ENCODE measurements around the gene KIF20B. TPM values are rescaled to one million over a fixed set of nuclear protein-coding genes. Genes with fewer than 3 reads are reported as not detected.

KIF20B gene
- total RNA-seq, 1 experiment from 2014 or later: 59.1 TPM

- Histone ChIP-seq H2BK12ac (ENCODE audit: insufficient read length, low read depth, low read length) (no peak overlapping the region), H3K14ac (ENCODE audit: insufficient read depth, low read length) (no peak overlapping the region), H4K8ac (replicated peaks; ENCODE audit: insufficient read length, low read depth, low read length) (no peak overlapping the region), H3K18ac (ENCODE audit: insufficient read length, low read depth, low read length) (no peak overlapping the region), H2AFZ (ENCODE audit: low read length) (no peak overlapping the region), H3K79me2 (ENCODE audit: insufficient read depth, low read length) (no peaks in the 10 kb centered on the region), H3K9me3 (ENCODE audit: control insufficient read depth, low read depth, low read length) (no peaks in the 10 kb centered on the region), H3K56ac (ENCODE audit: insufficient read length, low read depth, low read length) (no peak overlapping the region), H3K27ac (ENCODE audit: insufficient read length, low read depth, low read length) (no peak overlapping the region), H3K79me1 (ENCODE audit: insufficient read depth, low read depth, low read length, poor library complexity, severe bottlenecking) (no peaks in the 10 kb centered on the region), H3K23ac (ENCODE audit: insufficient read length, low read depth, low read length) (no peak overlapping the region), H2AK5ac (ENCODE audit: insufficient read length, low read length) (no peak overlapping the region), H3T11ph (ENCODE audit: low read length) (no peak overlapping the region), H3K4me2 (ENCODE audit: insufficient read depth, insufficient read length, low read length) (no peak overlapping the region), H2BK120ac (ENCODE audit: low read depth, low read length, poor library complexity, severe bottlenecking) (no peak overlapping the region), H3K4ac (ENCODE audit: low read depth, low read length) (no peak overlapping the region), H3K27me3 (ENCODE audit: insufficient read depth, low read length) (no peaks in the 10 kb centered on the region), H2BK5ac (ENCODE audit: insufficient read length, low read length) (no peak overlapping the region), H4K91ac (ENCODE audit: insufficient read length, low read depth, low read length) (no peak overlapping the region), H3K23me2 (ENCODE audit: insufficient read length, low read depth, low read length, poor library complexity, severe bottlenecking) (no peaks in the 10 kb centered on the region), H3K9ac (ENCODE audit: extremely low read depth, insufficient read length, low read length) (no peak overlapping the region), H2BK20ac (ENCODE audit: low read depth, low read length, poor library complexity, severe bottlenecking) (no peak overlapping the region), H3K4me1 (ENCODE audit: insufficient read depth, low read length) (no peaks in the 10 kb centered on the region), H2BK15ac (ENCODE audit: low read depth, low read length) (no peak overlapping the region), H4K20me1 (ENCODE audit: control insufficient read depth, insufficient read depth, insufficient read length) (no peaks in the 10 kb centered on the region), H4K5ac (ENCODE audit: insufficient read length, low read depth, low read length) (no peak overlapping the region)
- Mint-ChIP-seq H3K27ac (no peak overlapping the region), H3K36me3 (ENCODE audit: insufficient read depth in 1 of 3, low read depth in 3 of 3) (peaks cover 33 to 71% (median 64%) of the 10 kb centered on the region in 3 experiments), H3K9me3 (peaks cover 0 to 2% of the 10 kb centered on the region in 2 experiments; a peak in 1 of 5 replicates), H3K4me3 (no peak overlapping the region), H3K4me1 (peaks cover 0 to 3% of the 10 kb centered on the region in 2 experiments; a peak in 1 of 4 replicates), H3K27me3 (ENCODE audit: low read depth) (no peaks in the 10 kb centered on the region)
- TF ChIP-seq CTCF (conservative IDR thresholded peaks at IDR 0.05): no peak
- no peak for DNase-seq
These were observed 75.3 kb downstream of the KIF20B start for GRCh38 chr10:89776665-89777064.
